HG02610 (cell line): ENCODE data around the gene MRPS5.

Source experiments
- ATAC-seq: cut with Tn5 transposase; IDR thresholded peaks from one replicate; pipeline ENCODE4 v1.9.1; 2021; ENCODE audit warnings: mild to moderate bottlenecking, moderate library complexity; ENCODE audit not compliant: unreplicated experiment

Gene MRPS5

GRCh38 chr2:95091885-95092555 lies 29.6 kb downstream of the MRPS5 start:
- ATAC-seq: no peak

- ATAC-seq: no peak
These were observed 34.2 kb downstream of the MRPS5 start for GRCh38 chr2:95087379-95087778.

DNA sequence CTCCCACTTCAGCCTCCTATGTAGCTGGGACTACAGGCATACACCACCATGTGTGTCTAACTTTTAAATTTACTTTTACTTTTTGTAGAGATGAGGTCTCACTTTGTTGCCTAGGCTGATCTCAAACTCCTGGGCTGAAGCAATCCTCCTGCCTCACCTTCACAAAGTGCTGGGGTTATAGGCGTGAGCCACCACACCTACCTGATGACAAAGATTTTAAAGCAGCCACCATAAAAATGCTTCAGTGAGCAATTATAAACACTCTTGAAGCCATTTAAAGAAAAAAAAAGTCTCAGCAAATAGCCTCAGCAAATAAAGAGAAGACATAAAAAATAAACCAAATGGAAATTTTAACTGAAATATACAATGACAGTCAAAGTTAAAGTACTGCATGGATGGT lies 35.6 kb downstream of the MRPS5 start:
- ATAC-seq: no peak

GRCh38 chr2:95082477-95082876 lies 39.1 kb downstream of the MRPS5 start:
- ATAC-seq: no peak

- no peak for ATAC-seq
These were observed 42.4 kb downstream of the MRPS5 start for GRCh38 chr2:95079199-95079683.

GRCh38 chr2:95077861-95078603 lies 43.6 kb downstream of the MRPS5 start:
- ATAC-seq: no peak

DNA sequence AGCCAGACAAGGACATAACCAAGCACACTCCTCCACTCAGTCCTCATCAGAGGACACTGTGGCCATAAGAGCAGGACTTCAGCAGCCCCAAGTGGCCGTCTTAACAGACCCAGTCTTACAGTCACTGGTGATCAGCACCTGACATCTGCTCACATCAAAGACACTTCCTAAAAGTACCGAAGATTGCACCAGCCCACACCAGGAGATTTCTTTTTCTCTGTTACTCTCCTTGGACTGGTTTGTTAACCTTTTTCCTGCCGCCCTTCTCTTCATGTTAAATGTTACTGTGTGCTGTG lies 44.1 kb downstream of the MRPS5 start:
- no peak for ATAC-seq

- ATAC-seq: peak; percentile 83
These were observed 44.7 kb downstream of the MRPS5 start for GRCh38 chr2:95076705-95077529.

DNA sequence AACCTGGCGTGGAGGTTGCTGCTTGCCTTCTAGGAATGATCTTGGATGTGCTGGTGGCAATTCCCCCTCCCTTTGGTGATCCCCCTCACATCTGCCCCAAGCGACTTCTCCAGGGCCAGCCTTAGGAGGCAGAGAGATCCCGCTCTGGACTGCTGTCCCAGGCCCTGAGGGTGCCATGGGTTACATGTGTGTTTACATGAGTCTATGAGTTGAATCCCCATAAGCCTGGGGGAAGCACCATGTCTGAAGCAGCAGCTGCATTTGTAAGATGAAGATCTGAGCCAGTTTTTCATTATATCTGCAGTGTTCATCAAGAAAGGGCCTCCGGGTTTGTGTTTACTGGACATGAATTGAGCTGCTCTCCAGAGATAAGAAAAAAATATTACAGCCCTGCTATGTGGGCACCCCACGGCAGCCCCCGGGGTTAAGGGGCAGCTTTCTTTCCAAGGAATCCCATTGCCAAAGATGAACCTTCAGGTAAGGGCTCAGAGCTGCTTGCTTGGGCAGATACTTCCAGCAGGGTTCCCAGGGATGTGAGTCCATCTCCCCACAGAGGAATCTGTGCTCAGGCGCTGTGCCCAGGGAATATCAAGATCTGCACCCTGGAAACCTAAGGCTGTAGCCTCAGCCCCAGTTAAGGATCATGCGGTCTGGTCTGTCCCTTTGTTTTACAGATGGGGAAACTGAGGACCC lies 46.0 kb downstream of the MRPS5 start:
- ATAC-seq: no peak

DNA sequence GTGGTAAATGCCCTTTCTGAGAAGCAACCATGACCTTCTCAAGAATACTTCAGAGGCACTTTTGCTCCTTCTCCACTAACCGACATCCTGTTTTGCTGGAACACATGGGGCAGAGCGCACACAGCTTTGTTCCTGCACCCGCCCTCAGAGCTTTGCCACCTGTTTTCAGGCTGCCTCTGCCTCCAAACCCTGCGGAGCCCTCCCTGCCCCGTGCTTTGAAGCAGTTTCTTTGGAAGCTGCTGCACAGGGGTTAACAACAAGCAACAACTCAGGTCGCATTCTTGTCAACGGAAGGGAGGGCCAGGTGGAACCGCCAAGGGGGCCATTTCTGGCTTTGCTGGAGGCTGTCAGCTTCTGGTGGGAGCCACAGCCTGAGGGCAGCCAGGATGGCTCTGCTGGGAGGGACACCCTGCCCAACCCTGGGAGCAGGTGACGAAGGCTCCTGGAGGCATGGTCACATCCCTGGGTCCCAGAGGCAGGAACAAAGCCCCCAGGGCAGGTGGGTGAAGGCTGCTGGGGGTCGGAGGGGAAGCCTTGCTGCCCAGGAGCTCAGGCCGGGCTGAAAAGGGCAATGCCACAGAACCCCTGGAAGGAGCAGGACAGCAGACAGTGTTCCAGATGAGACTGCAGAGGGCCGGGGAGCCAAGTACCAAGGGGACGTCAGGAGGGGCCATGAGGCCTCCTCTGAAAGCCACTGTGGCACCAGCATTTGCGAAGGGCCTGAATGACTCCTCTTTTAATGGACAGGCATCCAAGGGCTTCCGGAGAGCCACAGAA lies 46.8 kb downstream of the MRPS5 start:
- no peak for ATAC-seq

- no peak for ATAC-seq
These were observed 47.5 kb downstream of the MRPS5 start for GRCh38 chr2:95073856-95074662.

- ATAC-seq: no peak
These were observed 49.2 kb downstream of the MRPS5 start for GRCh38 chr2:95072424-95072823.

GRCh38 chr2:95071856-95072255 lies 49.8 kb downstream of the MRPS5 start:
- no peak for ATAC-seq

DNA sequence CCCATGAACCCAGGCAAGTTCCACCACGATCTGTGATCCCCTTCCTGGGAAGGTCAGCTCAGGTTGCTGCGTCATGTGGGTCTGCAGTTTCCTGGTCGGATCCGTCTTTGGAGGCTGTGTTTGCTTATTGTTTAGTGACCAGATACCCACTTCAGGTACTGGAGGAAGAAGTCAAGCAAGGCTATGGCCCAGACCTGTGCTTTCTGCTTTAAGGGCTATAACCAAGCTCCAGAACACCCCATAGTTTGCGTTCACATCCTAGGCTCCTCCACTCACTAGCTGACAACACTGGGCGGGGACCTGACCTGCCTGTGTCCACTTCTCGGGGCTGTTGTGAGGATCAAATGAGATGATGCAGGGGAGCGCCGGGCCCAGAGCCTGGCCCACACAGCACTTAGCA lies 52.1 kb downstream of the MRPS5 start:
- ATAC-seq: no peak

GRCh38 chr2:95068256-95068655 lies 53.4 kb downstream of the MRPS5 start:
- no peak for ATAC-seq

- ATAC-seq: peak; percentile 83
These were observed 58.3 kb downstream of the MRPS5 start for GRCh38 chr2:95063086-95063958.

- peak; percentile 23 for ATAC-seq
These were observed 59.1 kb downstream of the MRPS5 start for GRCh38 chr2:95062242-95063085.
